HG03342 (cell line): Measurements from ENCODE around the gene ZNF669.
"Not testable (repeated sequence)": the region's sequence is repeated elsewhere in the genome, so short reads cannot be mapped to it uniquely, and the experiment has no call there.

Experiments used
- ATAC-seq: cut with Tn5 transposase; IDR thresholded peaks from one replicate; pipeline ENCODE4 v1.9.1; 2021; ENCODE audit warnings: mild to moderate bottlenecking, moderate library complexity; ENCODE audit not compliant: unreplicated experiment

Gene ZNF669

GRCh38 chr1:247103859-247104591, at the start of gene ZNF669:
TSS of gene ZNF669 (minus strand) at chr1:247104356. CDS start at chr1:247104199, 157 bp downstream.
- ATAC-seq = peak; percentile 100

GRCh38 chr1:247147781-247148180, 43.6 kb upstream of the ZNF669 start:
- ATAC-seq = no peak

GRCh38 chr1:247147120-247147519, 43.0 kb upstream of the ZNF669 start:
- not testable (repeated sequence) for ATAC-seq

GRCh38 chr1:247146671-247147070, 42.5 kb upstream of the ZNF669 start:
- ATAC-seq = no peak

- ATAC-seq = no peak
Measured at GRCh38 chr1:247145279-247145678, 41.1 kb upstream of the ZNF669 start.

GRCh38 chr1:247139557-247139956, 35.4 kb upstream of the ZNF669 start:
- ATAC-seq = not testable (repeated sequence)

GRCh38 chr1:247131236-247131635, 27.1 kb upstream of the ZNF669 start:
- ATAC-seq = no peak

- not testable (repeated sequence) for ATAC-seq
Measured at GRCh38 chr1:247127519-247128282, 23.5 kb upstream of the ZNF669 start.

- ATAC-seq = peak; percentile 57
Measured at GRCh38 chr1:247126601-247127000, 22.4 kb upstream of the ZNF669 start.

- peak; percentile 99 for ATAC-seq
Measured at GRCh38 chr1:247126166-247126565, 22.0 kb upstream of the ZNF669 start.

GRCh38 chr1:247121382-247121781, 17.2 kb upstream of the ZNF669 start:
- ATAC-seq = no peak

- ATAC-seq = not testable (repeated sequence)
Measured at GRCh38 chr1:247120408-247120668, 16.2 kb upstream of the ZNF669 start.

GRCh38 chr1:247119600-247120407, 15.6 kb upstream of the ZNF669 start:
- ATAC-seq = no peak

- no peak for ATAC-seq
Measured at GRCh38 chr1:247118946-247119446, 14.8 kb upstream of the ZNF669 start.

GRCh38 chr1:247115545-247115944, 11.4 kb upstream of the ZNF669 start:
- ATAC-seq = no peak

GRCh38 chr1:247115141-247115510, 11.0 kb upstream of the ZNF669 start:
- no peak for ATAC-seq

- ATAC-seq = no peak
Measured at GRCh38 chr1:247114351-247115140, 10.4 kb upstream of the ZNF669 start.

- no peak for ATAC-seq
Measured at GRCh38 chr1:247113733-247114271, 9.6 kb upstream of the ZNF669 start.

GRCh38 chr1:247113094-247113497, 8.9 kb upstream of the ZNF669 start:
- no peak for ATAC-seq

- ATAC-seq = no peak
Measured at GRCh38 chr1:247112479-247112781, 8.3 kb upstream of the ZNF669 start.
